Measurements from ENCODE around the gene MMP28.

MMP28 gene

DNA sequence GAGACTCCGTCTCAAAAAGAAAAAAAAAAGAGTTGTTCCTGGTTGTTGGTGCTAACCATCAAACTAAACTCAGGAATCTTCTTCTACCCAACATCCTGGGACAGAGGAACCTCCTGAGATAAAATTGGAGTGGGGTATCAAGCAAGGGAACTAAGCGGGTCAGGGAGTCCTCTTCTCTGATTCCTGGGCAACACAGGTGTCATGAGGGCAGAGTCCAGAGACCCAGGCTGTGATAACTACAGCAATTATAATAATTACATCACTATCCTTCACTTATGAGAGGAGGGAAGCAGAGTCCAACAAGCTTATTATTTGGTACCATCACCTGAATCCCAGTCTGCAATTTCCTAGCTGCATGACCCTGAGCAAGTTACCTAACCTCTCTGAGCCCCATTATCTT, 26.6 kb downstream of the MMP28 start:
- no peaks in the 10 kb centered on the region for H4K20me1 ChIP-seq (ENCODE audit: insufficient read depth, low read length)
- no peaks in the 10 kb centered on the region for H3K79me2 ChIP-seq (ENCODE audit: low read length)
- no peak for DNase-seq
- H3K4me2 ChIP-seq (ENCODE audit: low read depth, low read length): no peak overlapping the region
- H3F3A ChIP-seq (ENCODE audit: insufficient read depth, low read length): no peaks in the 10 kb centered on the region
- TF ChIP-seq EZH2phosphoT487 (IDR thresholded peaks at IDR 0.05; ENCODE audit: low read length) (no peak), EZH2 (optimal IDR thresholded peaks at IDR 0.05; ENCODE audit: low read depth, low read length) (no peak)
- TF ChIP-seq, protein P1, sequence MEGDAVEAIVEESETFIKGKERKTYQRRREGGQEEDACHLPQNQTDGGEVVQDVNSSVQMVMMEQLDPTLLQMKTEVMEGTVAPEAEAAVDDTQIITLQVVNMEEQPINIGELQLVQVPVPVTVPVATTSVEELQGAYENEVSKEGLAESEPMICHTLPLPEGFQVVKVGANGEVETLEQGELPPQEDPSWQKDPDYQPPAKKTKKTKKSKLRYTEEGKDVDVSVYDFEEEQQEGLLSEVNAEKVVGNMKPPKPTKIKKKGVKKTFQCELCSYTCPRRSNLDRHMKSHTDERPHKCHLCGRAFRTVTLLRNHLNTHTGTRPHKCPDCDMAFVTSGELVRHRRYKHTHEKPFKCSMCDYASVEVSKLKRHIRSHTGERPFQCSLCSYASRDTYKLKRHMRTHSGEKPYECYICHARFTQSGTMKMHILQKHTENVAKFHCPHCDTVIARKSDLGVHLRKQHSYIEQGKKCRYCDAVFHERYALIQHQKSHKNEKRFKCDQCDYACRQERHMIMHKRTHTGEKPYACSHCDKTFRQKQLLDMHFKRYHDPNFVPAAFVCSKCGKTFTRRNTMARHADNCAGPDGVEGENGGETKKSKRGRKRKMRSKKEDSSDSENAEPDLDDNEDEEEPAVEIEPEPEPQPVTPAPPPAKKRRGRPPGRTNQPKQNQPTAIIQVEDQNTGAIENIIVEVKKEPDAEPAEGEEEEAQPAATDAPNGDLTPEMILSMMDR (IDR thresholded peaks at IDR 0.05; ENCODE audit: low read length): no peak
- no peaks in the 10 kb centered on the region for H3K9me2 ChIP-seq (replicated peaks; ENCODE audit: insufficient read depth, low read length)
- H3K27me3 ChIP-seq (replicated peaks; ENCODE audit: insufficient read depth, low read length): peaks cover 25% of the 10 kb centered on the region; the same call in 1 of the 2 replicates
- H2AFZ ChIP-seq (ENCODE audit: low read length): no peak overlapping the region
- no peak overlapping the region for H3K9ac ChIP-seq (ENCODE audit: low read length)
- no peaks in the 10 kb centered on the region for H3K9me3 ChIP-seq (replicated peaks; ENCODE audit: insufficient read depth, low read length)
- H3K27ac ChIP-seq (ENCODE audit: low read length): no peak overlapping the region
- no peaks in the 10 kb centered on the region for H3K36me3 ChIP-seq (replicated peaks; ENCODE audit: insufficient read depth, low read length)
- H3K4me3 ChIP-seq (ENCODE audit: low read length): no peak overlapping the region
- H3K4me1 ChIP-seq (ENCODE audit: low read length): no peaks in the 10 kb centered on the region

DNA sequence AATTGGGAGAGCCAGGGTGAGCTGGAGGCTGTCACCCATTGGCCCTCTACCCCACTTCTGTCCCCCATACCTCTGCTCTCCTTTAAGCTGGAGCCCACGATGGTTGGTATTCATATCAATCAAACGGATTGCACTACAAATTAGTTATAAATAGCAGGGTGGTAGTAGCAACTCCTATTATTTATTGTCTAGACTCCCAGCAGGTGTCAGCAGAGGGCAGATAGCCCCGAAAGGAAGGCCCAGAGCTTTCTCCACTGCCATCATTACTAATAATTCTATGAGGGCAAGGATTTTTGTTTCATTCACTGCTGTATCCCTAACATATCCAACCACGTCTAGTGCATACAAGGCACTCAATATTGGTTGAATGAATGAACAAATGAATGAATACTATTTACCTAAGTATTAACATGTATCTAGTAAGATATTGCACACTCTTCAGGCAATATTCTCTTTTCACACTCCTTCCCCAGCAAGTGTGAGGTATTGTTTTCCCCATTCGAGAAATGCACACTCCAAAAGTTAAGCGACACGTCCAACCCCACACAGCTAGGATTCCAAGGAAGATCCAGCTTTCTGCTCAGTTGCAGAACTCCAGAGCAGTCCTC, 28.4 kb downstream of the MMP28 start:
- H3K4me1 ChIP-seq (ENCODE audit: low read length): no peaks in the 10 kb centered on the region
- H3K79me2 ChIP-seq (ENCODE audit: low read length): no peaks in the 10 kb centered on the region
- no peaks in the 10 kb centered on the region for H4K20me1 ChIP-seq (ENCODE audit: insufficient read depth, low read length)
- peaks cover 14% of the 10 kb centered on the region; the same call in 1 of the 2 replicates for H3K27me3 ChIP-seq (replicated peaks; ENCODE audit: insufficient read depth, low read length)
- no peaks in the 10 kb centered on the region for H3K9me2 ChIP-seq (replicated peaks; ENCODE audit: insufficient read depth, low read length)
- DNase-seq: peak; percentile 48
- H3F3A ChIP-seq (ENCODE audit: insufficient read depth, low read length): no peaks in the 10 kb centered on the region
- TF ChIP-seq, protein P1 (IDR thresholded peaks at IDR 0.05; ENCODE audit: low read length): peak; percentile 58
- no peak for TF ChIP-seq EZH2 (optimal IDR thresholded peaks at IDR 0.05; ENCODE audit: low read depth, low read length)
- H3K36me3 ChIP-seq (replicated peaks; ENCODE audit: insufficient read depth, low read length): no peaks in the 10 kb centered on the region
- no peak overlapping the region for H3K9ac ChIP-seq (ENCODE audit: low read length)
- no peak overlapping the region for H3K4me2 ChIP-seq (ENCODE audit: low read depth, low read length)
- H3K9me3 ChIP-seq (replicated peaks; ENCODE audit: insufficient read depth, low read length): no peaks in the 10 kb centered on the region
- H3K4me3 ChIP-seq (ENCODE audit: low read length): no peak overlapping the region
- no peak overlapping the region for H3K27ac ChIP-seq (ENCODE audit: low read length)
- no peak overlapping the region for H2AFZ ChIP-seq (ENCODE audit: low read length)

DNA sequence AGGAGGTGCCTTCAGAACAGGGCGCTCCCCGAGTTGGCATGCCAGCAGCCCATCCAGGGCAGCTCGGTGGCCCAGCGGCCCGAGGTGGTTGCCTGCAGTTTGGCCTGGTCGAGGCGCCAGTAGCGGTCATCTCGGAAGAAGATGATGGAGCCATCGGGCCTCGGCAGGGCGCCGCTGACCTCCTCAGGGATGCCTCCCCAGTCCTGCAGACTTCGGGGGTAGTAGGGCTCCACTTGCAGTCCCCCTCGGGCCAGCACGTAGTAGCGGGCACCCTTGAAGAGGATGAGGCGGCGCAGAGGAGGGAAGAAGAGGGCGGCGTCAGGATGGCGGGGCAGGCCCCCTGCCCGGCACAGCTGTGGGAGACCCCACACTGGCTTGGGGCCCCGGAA, 29.0 kb downstream of the MMP28 start:
- H3K79me2 ChIP-seq (ENCODE audit: low read length): no peaks in the 10 kb centered on the region
- H3K36me3 ChIP-seq (replicated peaks; ENCODE audit: insufficient read depth, low read length): no peaks in the 10 kb centered on the region
- no peaks in the 10 kb centered on the region for H4K20me1 ChIP-seq (ENCODE audit: insufficient read depth, low read length)
- no peaks in the 10 kb centered on the region for H3K4me1 ChIP-seq (ENCODE audit: low read length)
- H3K9ac ChIP-seq (ENCODE audit: low read length): no peak overlapping the region
- H3K9me3 ChIP-seq (replicated peaks; ENCODE audit: insufficient read depth, low read length): no peaks in the 10 kb centered on the region
- no peak overlapping the region for H3K4me2 ChIP-seq (ENCODE audit: low read depth, low read length)
- H3K4me3 ChIP-seq (ENCODE audit: low read length): no peak overlapping the region
- H2AFZ ChIP-seq (ENCODE audit: low read length): no peak overlapping the region
- H3K9me2 ChIP-seq (replicated peaks; ENCODE audit: insufficient read depth, low read length): no peaks in the 10 kb centered on the region
- DNase-seq: no peak
- H3F3A ChIP-seq (ENCODE audit: insufficient read depth, low read length): no peaks in the 10 kb centered on the region
- peaks cover 12% of the 10 kb centered on the region; the same call in 1 of the 2 replicates for H3K27me3 ChIP-seq (replicated peaks; ENCODE audit: insufficient read depth, low read length)
- no peak overlapping the region for H3K27ac ChIP-seq (ENCODE audit: low read length)
- TF ChIP-seq EZH2 (optimal IDR thresholded peaks at IDR 0.05; ENCODE audit: low read depth, low read length): no peak
- TF ChIP-seq EZH2phosphoT487 (IDR thresholded peaks at IDR 0.05; ENCODE audit: low read length): no peak
- TF ChIP-seq, protein P1 (IDR thresholded peaks at IDR 0.05; ENCODE audit: low read length): no peak
